Loucy (cell line): ENCODE results near the gene EBF3.

ENCODE experiments used
- H2AFZ ChIP-seq: fragments of 200-600 bp; sonication (generic); 2 replicates; pipeline ENCODE4 v1.6.0; 2016; ENCODE audit warnings: antibody characterized with exemption, mild to moderate bottlenecking, low read length, moderate library complexity
- H3F3A ChIP-seq: fragments of 200-600 bp; 2 replicates; pipeline ENCODE4 v1.6.0; 2016; ENCODE audit warnings: antibody characterized with exemption, low read depth, mild to moderate bottlenecking
- H3K27me3 ChIP-seq: fragments of 200-600 bp; sonication (generic); 2 replicates; pipeline ENCODE4 v1.6.1; 2014; ENCODE audit warnings: low read length, mild to moderate bottlenecking; ENCODE audit not compliant: insufficient read depth, poor library complexity, severe bottlenecking
- H3K36me3 ChIP-seq: fragments of 200-600 bp; sonication (generic); 2 replicates; pipeline ENCODE4 v1.6.1; 2016; ENCODE audit warnings: low read length; ENCODE audit not compliant: insufficient read depth
- H3K4me1 ChIP-seq: fragments of 200-600 bp; sonication (generic); 2 replicates; pipeline ENCODE4 v1.5.1; 2014; ENCODE audit warnings: low read length, mild to moderate bottlenecking; ENCODE audit not compliant: insufficient read depth, poor library complexity, severe bottlenecking
- H3K4me2 ChIP-seq: fragments of 200-600 bp; sonication (generic); 2 replicates; pipeline ENCODE4 v1.6.0; 2014; ENCODE audit warnings: antibody characterized with exemption, low read length, low read depth, mild to moderate bottlenecking; ENCODE audit not compliant: poor library complexity, severe bottlenecking
- H3K4me3 ChIP-seq: fragments of 200-600 bp; sonication (generic); 2 replicates; pipeline ENCODE4 v1.5.1; 2014; ENCODE audit warnings: low read length, mild to moderate bottlenecking, mixed read lengths; ENCODE audit not compliant: poor library complexity, severe bottlenecking
- H3K79me2 ChIP-seq: fragments of 200-600 bp; sonication (generic); 2 replicates; pipeline ENCODE4 v1.6.1; 2014; ENCODE audit warnings: low read length; ENCODE audit not compliant: insufficient read depth
- H3K9ac ChIP-seq: fragments of 200-600 bp; sonication (generic); 2 replicates; pipeline ENCODE4 v1.6.0; 2014; ENCODE audit warnings: mild to moderate bottlenecking, low read depth, low read length, moderate library complexity; ENCODE audit not compliant: poor library complexity, severe bottlenecking
- H3K9me2 ChIP-seq: fragments of 200-600 bp; sonication (generic); replicated peaks from 2 replicates; pipeline ENCODE4 v1.6.1; 2016; ENCODE audit warnings: low read depth, low read length, mixed read lengths
- H3K9me3 ChIP-seq: fragments of 200-600 bp; sonication (generic); 2 replicates; pipeline ENCODE4 v1.6.1; 2014; ENCODE audit warnings: mild to moderate bottlenecking, antibody characterized with exemption, low read length, low read depth; ENCODE audit not compliant: insufficient read depth
- H4K20me1 ChIP-seq: fragments of 200-600 bp; sonication (generic); 2 replicates; pipeline ENCODE4 v1.6.0; 2014; ENCODE audit warnings: antibody characterized with exemption, low read length, mild to moderate bottlenecking; ENCODE audit not compliant: insufficient read depth, poor library complexity, severe bottlenecking
- EZH2phosphoT487 ChIP-seq: fragments of 200-600 bp; IDR thresholded peaks from 2 replicates; pipeline ENCODE4 v1.6.1; 2018; ENCODE audit warnings: antibody characterized with exemption, mild to moderate bottlenecking, moderate library complexity, borderline replicate concordance
- TF ChIP-seq, protein P1 (sequence below): fragments of 200-600 bp; sonication (generic); conservative IDR thresholded peaks from 2 replicates; pipeline ENCODE4 v1.5.1; 2014; ENCODE audit warnings: mild to moderate bottlenecking, antibody characterized with exemption, low read length

EBF3 gene

DNA sequence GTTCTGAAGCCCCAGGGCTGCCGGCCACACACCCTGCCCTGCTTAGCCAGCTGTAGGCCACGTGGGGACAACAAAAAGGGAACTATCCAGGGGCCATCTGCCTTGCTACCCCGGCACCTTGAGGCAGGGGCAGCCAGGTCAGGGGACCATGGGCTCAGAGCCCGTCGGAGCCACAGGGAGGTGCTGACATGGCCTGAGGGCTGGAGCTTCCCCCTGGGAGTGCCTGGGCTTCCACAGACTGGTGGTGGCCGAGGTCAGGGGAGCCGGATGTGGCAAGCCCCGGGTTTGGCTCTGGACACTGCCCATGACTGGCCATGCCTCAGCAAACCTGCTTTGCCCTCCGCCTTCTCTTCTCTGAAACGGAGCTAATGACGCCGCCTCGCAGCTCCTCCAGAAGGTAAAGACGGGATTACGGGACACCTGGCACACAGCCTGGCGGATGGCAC, 178.5 kb downstream of the EBF3 start:
- Histone ChIP-seq H2AFZ (no peak overlapping the region), H3K9me2 (no peaks in the 10 kb centered on the region), H3K9me3 (no peaks in the 10 kb centered on the region), H3F3A (no peaks in the 10 kb centered on the region), H3K27me3 (no peaks in the 10 kb centered on the region), H4K20me1 (no peaks in the 10 kb centered on the region), H3K36me3 (no peaks in the 10 kb centered on the region), H3K4me3 (no peak overlapping the region), H3K9ac (no peak overlapping the region), H3K79me2 (no peaks in the 10 kb centered on the region), H3K4me1 (no peaks in the 10 kb centered on the region), H3K4me2 (no peak overlapping the region)
- TF ChIP-seq EZH2phosphoT487: no peak
- TF ChIP-seq, protein P1, sequence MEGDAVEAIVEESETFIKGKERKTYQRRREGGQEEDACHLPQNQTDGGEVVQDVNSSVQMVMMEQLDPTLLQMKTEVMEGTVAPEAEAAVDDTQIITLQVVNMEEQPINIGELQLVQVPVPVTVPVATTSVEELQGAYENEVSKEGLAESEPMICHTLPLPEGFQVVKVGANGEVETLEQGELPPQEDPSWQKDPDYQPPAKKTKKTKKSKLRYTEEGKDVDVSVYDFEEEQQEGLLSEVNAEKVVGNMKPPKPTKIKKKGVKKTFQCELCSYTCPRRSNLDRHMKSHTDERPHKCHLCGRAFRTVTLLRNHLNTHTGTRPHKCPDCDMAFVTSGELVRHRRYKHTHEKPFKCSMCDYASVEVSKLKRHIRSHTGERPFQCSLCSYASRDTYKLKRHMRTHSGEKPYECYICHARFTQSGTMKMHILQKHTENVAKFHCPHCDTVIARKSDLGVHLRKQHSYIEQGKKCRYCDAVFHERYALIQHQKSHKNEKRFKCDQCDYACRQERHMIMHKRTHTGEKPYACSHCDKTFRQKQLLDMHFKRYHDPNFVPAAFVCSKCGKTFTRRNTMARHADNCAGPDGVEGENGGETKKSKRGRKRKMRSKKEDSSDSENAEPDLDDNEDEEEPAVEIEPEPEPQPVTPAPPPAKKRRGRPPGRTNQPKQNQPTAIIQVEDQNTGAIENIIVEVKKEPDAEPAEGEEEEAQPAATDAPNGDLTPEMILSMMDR: no peak
